HEK293 (cell line): ENCODE data around the gene KCNMB2.

Source experiments
- CTCF ChIP-seq: fragments of 450-650 bp; formaldehyde crosslinking; IDR thresholded peaks from 2 replicates; pipeline ENCODE4 v1.5.1; 2016; ENCODE audit warnings: missing biosample characterization, missing genetic modification characterization
- KLF17 ChIP-seq: fragments of 450-650 bp; formaldehyde crosslinking; IDR thresholded peaks from 2 replicates; pipeline ENCODE4 v1.5.1; 2016; ENCODE audit warnings: missing biosample characterization, missing genetic modification characterization
- MYNN ChIP-seq: fragments of 450-650 bp; formaldehyde crosslinking; IDR thresholded peaks from 2 replicates; pipeline ENCODE4 v1.5.1; 2016; ENCODE audit warnings: missing biosample characterization, missing genetic modification characterization, borderline replicate concordance
- PBX3 ChIP-seq: sonication (generic); formaldehyde crosslinking; IDR thresholded peaks from 2 replicates; pipeline ENCODE4 v1.8.1; 2022; ENCODE audit warnings: mild to moderate bottlenecking, moderate library complexity, missing genetic modification reagents
- ZBTB7A ChIP-seq: fragments of 450-650 bp; formaldehyde crosslinking; IDR thresholded peaks from 2 replicates; pipeline ENCODE4 v1.5.1; 2016; ENCODE audit warnings: low read depth, missing biosample characterization, missing genetic modification characterization
- ZBTB8A ChIP-seq: fragments of 450-650 bp; formaldehyde crosslinking; IDR thresholded peaks from 2 replicates; pipeline ENCODE4 v1.5.1; 2016; ENCODE audit warnings: missing biosample characterization, missing genetic modification characterization
- ZFHX2 ChIP-seq: fragments of 450-650 bp; formaldehyde crosslinking; conservative IDR thresholded peaks from 2 replicates; pipeline ENCODE4 v1.5.1; 2016; ENCODE audit warnings: missing biosample characterization, missing genetic modification characterization
- ZFP41 ChIP-seq: fragments of 450-650 bp; formaldehyde crosslinking; IDR thresholded peaks from 2 replicates; pipeline ENCODE4 v1.5.1; 2016; ENCODE audit warnings: missing biosample characterization, missing genetic modification characterization, borderline replicate concordance
- ZNF10 ChIP-seq: fragments of 450-650 bp; formaldehyde crosslinking; IDR thresholded peaks from 2 replicates; pipeline ENCODE4 v1.5.1; 2017; ENCODE audit warnings: missing biosample characterization, missing genetic modification characterization
- ZNF24 ChIP-seq: fragments of 450-650 bp; formaldehyde crosslinking; IDR thresholded peaks from 2 replicates; pipeline ENCODE4 v1.5.1; 2016; ENCODE audit warnings: missing biosample characterization, missing genetic modification characterization
- ZNF274 ChIP-seq, 2 experiments: fragments of 200-500 bp in 1 of 2; fragments of 450-650 bp in 1 of 2; sonication (Bioruptor generic) in 1 of 2; formaldehyde crosslinking in 1 of 2; IDR thresholded peaks; 2 replicates each; pipeline versions ENCODE4 v1.5.1 to v1.6.1; 2014 to 2016; ENCODE audit warnings: borderline replicate concordance in 1 of 2, inconsistent platforms in 1 of 2, low read length in 1 of 2, missing biosample characterization in 1 of 2, missing genetic modification characterization in 1 of 2
- ZNF768 ChIP-seq: fragments of 450-650 bp; formaldehyde crosslinking; IDR thresholded peaks from 2 replicates; pipeline ENCODE4 v1.5.1; 2018; ENCODE audit warnings: missing biosample characterization, mild to moderate bottlenecking, missing genetic modification characterization
- ZNF792 ChIP-seq: fragments of 450-650 bp; formaldehyde crosslinking; IDR thresholded peaks from 2 replicates; pipeline ENCODE4 v1.5.1; 2016; ENCODE audit warnings: missing biosample characterization, missing genetic modification characterization

- no peak for TF ChIP-seq ZFP41 (tag by site-specific recombination)
- no peak for TF ChIP-seq PBX3 (CRISPR knock-in tag)
- TF ChIP-seq ZNF10, result no peak
- TF ChIP-seq CTCF (tag by site-specific recombination), result no peak
- no peak for TF ChIP-seq ZBTB7A (tag by site-specific recombination)
- TF ChIP-seq KLF17 (tag by site-specific recombination), result no peak
- no peak for TF ChIP-seq MYNN (tag by site-specific recombination)
- no peak for TF ChIP-seq ZBTB8A (tag by site-specific recombination)
- TF ChIP-seq ZNF768 (tag by site-specific recombination), result no peak
- no peak for TF ChIP-seq ZNF792 (tag by site-specific recombination)
- TF ChIP-seq ZNF24 (tag by site-specific recombination), result no peak
- no peak for TF ChIP-seq ZFHX2 (tag by site-specific recombination)
- no peak for TF ChIP-seq ZNF274 (IDR thresholded peaks at IDR 0.05; ENCODE audit: low read length)
- TF ChIP-seq ZNF274 (tag by site-specific recombination; IDR thresholded peaks at IDR 0.05; ENCODE audit: borderline replicate concordance), result no peak
These were observed 196.6 kb downstream of the KCNMB2 start for GRCh38 chr3:178732824-178733223.
